Neural progenitor cell (in vitro differentiated cells): ENCODE results near the gene ITLN2. TPM values are rescaled to one million over a fixed set of nuclear protein-coding genes. Genes with fewer than 3 reads are reported as not detected.

Source experiments
- DNase-seq: peaks from one replicate; pipeline ENCODE4 v3.0.0-alpha.2; 2016; ENCODE audit warnings: low spot score
- H2AFZ ChIP-seq: fragments of 200-600 bp; sonication (generic); replicated peaks from 2 replicates; pipeline ENCODE4 v1.6.1; 2016; ENCODE audit warnings: antibody characterized with exemption
- H3F3A ChIP-seq: fragments of 200-600 bp; sonication (generic); 2 replicates; pipeline ENCODE4 v1.6.1; 2016; ENCODE audit warnings: antibody characterized with exemption, low read depth
- H3K27ac ChIP-seq: fragments of 200-600 bp; sonication (generic); 2 replicates; pipeline ENCODE4 v1.5.1; 2016; ENCODE audit warnings: mild to moderate bottlenecking
- H3K27me3 ChIP-seq: fragments of 200-600 bp; sonication (generic); 2 replicates; pipeline ENCODE4 v1.6.1; 2016; ENCODE audit warnings: mild to moderate bottlenecking, moderate library complexity
- H3K36me3 ChIP-seq: fragments of 200-600 bp; sonication (generic); 2 replicates; pipeline ENCODE4 v1.5.1; 2016
- H3K4me1 ChIP-seq: fragments of 200-600 bp; sonication (generic); 2 replicates; pipeline ENCODE4 v1.6.1; 2016; ENCODE audit warnings: mixed run types
- H3K4me2 ChIP-seq: fragments of 200-600 bp; sonication (generic); 2 replicates; pipeline ENCODE4 v1.6.1; 2016
- H3K4me3 ChIP-seq: fragments of 200-600 bp; sonication (generic); 2 replicates; pipeline ENCODE4 v1.5.1; 2016
- H3K79me2 ChIP-seq: fragments of 200-600 bp; sonication (generic); 2 replicates; pipeline ENCODE4 v1.6.1; 2016; ENCODE audit warnings: low read depth
- H3K9ac ChIP-seq: fragments of 200-600 bp; sonication (generic); 2 replicates; pipeline ENCODE4 v1.6.1; 2016
- H3K9me3 ChIP-seq: fragments of 200-600 bp; sonication (generic); 2 replicates; pipeline ENCODE4 v1.5.1; 2016; ENCODE audit warnings: low read depth
- H4K20me1 ChIP-seq: fragments of 200-600 bp; sonication (generic); 2 replicates; pipeline ENCODE4 v1.6.1; 2016; ENCODE audit warnings: low read depth
- H3K27ac Mint-ChIP-seq: 3 replicates; pipeline ENCODE4 v1.8.0; 2021; ENCODE audit warnings: mixed read lengths
- H3K27me3 Mint-ChIP-seq: 2 replicates; pipeline ENCODE4 v1.8.0; 2022; ENCODE audit warnings: low read depth, mild to moderate bottlenecking, inconsistent platforms, moderate library complexity, mixed read lengths; ENCODE audit not compliant: insufficient read depth
- H3K36me3 Mint-ChIP-seq: 3 replicates; pipeline ENCODE4 v1.8.0; 2021; ENCODE audit warnings: mixed read lengths
- H3K4me1 Mint-ChIP-seq: 3 replicates; pipeline ENCODE4 v1.8.0; 2021; ENCODE audit warnings: mixed read lengths
- H3K4me3 Mint-ChIP-seq: 3 replicates; pipeline ENCODE4 v1.8.0; 2021; ENCODE audit warnings: mild to moderate bottlenecking, moderate library complexity, mixed read lengths
- H3K9me3 Mint-ChIP-seq: 3 replicates; pipeline ENCODE4 v1.8.0; 2020; ENCODE audit warnings: mixed read lengths
- CTCF ChIP-seq: fragments of 200-600 bp; sonication (generic); IDR thresholded peaks from 2 replicates; pipeline ENCODE4 v1.5.1; 2017; ENCODE audit warnings: antibody characterized with exemption, mild to moderate bottlenecking
- EZH2 ChIP-seq: fragments of 200-600 bp; sonication (generic); IDR thresholded peaks from 2 replicates; pipeline ENCODE4 v1.6.1; 2017; ENCODE audit warnings: antibody characterized with exemption, mild to moderate bottlenecking, moderate library complexity
- EZH2phosphoT487 ChIP-seq: fragments of 200-600 bp; sonication (generic); IDR thresholded peaks from 2 replicates; pipeline ENCODE4 v1.6.1; 2017; ENCODE audit warnings: antibody characterized with exemption
- total RNA-seq: library from RNA; depleted of rRNA; stranded (reverse); fragments of >200 nt; gene quantifications from 2 replicates; pipeline ENCODE4 v1.2.3, GENCODE V29; 2015; ENCODE audit warnings: low replicate concordance

Gene ITLN2
- total RNA-seq = not detected in 2 replicates

GRCh38 chr1:160954158-160955104 lies at the start of gene ITLN2:
Gene ITLN2, minus strand, starts transcription at chr1:160954809. Its CDS starts 68 bp downstream, at chr1:160954741.
- H3K27ac ChIP-seq = no peak within 1 kb of the TSS
- no peak within 1 kb of the TSS for H3K4me2 ChIP-seq
- H2AFZ ChIP-seq = peak within 1 kb of the TSS; percentile 58
- no peaks in the 10 kb centered on the region for H3K9me3 ChIP-seq
- no peaks in the 10 kb centered on the region for H3K36me3 ChIP-seq
- H3K4me3 ChIP-seq = no peak within 1 kb of the TSS
- H3K9me3 Mint-ChIP-seq = no peaks in the 10 kb centered on the region
- H4K20me1 ChIP-seq = no peaks in the 10 kb centered on the region
- DNase-seq = peak; percentile 78
- peaks cover 10% of the 10 kb centered on the region for H3K27me3 Mint-ChIP-seq
- H3K4me1 Mint-ChIP-seq = peaks cover 8% of the 10 kb centered on the region
- H3K27ac Mint-ChIP-seq = no peak within 1 kb of the TSS
- no peaks in the 10 kb centered on the region for H3K4me1 ChIP-seq
- H3F3A ChIP-seq = no peaks in the 10 kb centered on the region
- TF ChIP-seq CTCF (peak; percentile 76), EZH2phosphoT487 (no peak), EZH2 (no peak)
- no peaks in the 10 kb centered on the region for H3K36me3 Mint-ChIP-seq
- no peak within 1 kb of the TSS for H3K9ac ChIP-seq
- H3K79me2 ChIP-seq = no peaks in the 10 kb centered on the region
- no peak within 1 kb of the TSS for H3K4me3 Mint-ChIP-seq
- no peaks in the 10 kb centered on the region for H3K27me3 ChIP-seq

- Histone ChIP-seq H3K4me1 (no peaks in the 10 kb centered on the region), H4K20me1 (peaks cover 12% of the 10 kb centered on the region), H3K36me3 (no peaks in the 10 kb centered on the region), H2AFZ (no peak overlapping the region), H3K4me2 (no peak overlapping the region), H3K27ac (no peak overlapping the region), H3K9ac (no peak overlapping the region), H3K27me3 (no peaks in the 10 kb centered on the region), H3K79me2 (peaks cover 27% of the 10 kb centered on the region), H3F3A (no peaks in the 10 kb centered on the region), H3K9me3 (no peaks in the 10 kb centered on the region), H3K4me3 (no peak overlapping the region)
- H3K9me3 Mint-ChIP-seq = no peaks in the 10 kb centered on the region
- peaks cover 5% of the 10 kb centered on the region for H3K4me1 Mint-ChIP-seq
- H3K4me3 Mint-ChIP-seq = no peak overlapping the region
- no peaks in the 10 kb centered on the region for H3K27me3 Mint-ChIP-seq
- no peaks in the 10 kb centered on the region for H3K36me3 Mint-ChIP-seq
- H3K27ac Mint-ChIP-seq = no peak overlapping the region
- DNase-seq = no peak
- TF ChIP-seq CTCF = no peak
- TF ChIP-seq EZH2 = no peak
- no peak for TF ChIP-seq EZH2phosphoT487
Observed at GRCh38 chr1:161001525-161001924, 46.9 kb upstream of the ITLN2 start.

GRCh38 chr1:161000736-161001480 lies 46.3 kb upstream of the ITLN2 start:
- Histone ChIP-seq H3F3A (no peaks in the 10 kb centered on the region), H4K20me1 (peaks cover 8% of the 10 kb centered on the region), H3K36me3 (no peaks in the 10 kb centered on the region), H2AFZ (no peak overlapping the region), H3K4me1 (no peaks in the 10 kb centered on the region), H3K9ac (no peak overlapping the region), H3K4me3 (no peak overlapping the region), H3K27ac (no peak overlapping the region), H3K27me3 (no peaks in the 10 kb centered on the region), H3K9me3 (no peaks in the 10 kb centered on the region), H3K79me2 (peaks cover 21% of the 10 kb centered on the region), H3K4me2 (no peak overlapping the region)
- Mint-ChIP-seq H3K4me1 (peaks cover 6% of the 10 kb centered on the region), H3K9me3 (no peaks in the 10 kb centered on the region), H3K27me3 (no peaks in the 10 kb centered on the region), H3K36me3 (no peaks in the 10 kb centered on the region), H3K4me3 (no peak overlapping the region), H3K27ac (no peak overlapping the region)
- no peak for TF ChIP-seq CTCF
- no peak for DNase-seq
